GM12873 (cell line): ENCODE data around the gene GNG4.

Experiments
- CTCF ChIP-seq: IDR thresholded peaks from 2 replicates; pipeline ENCODE4 v1.5.1; 2012; ENCODE audit warnings: low read depth, mild to moderate bottlenecking, moderate library complexity, low read length, control low read depth; ENCODE audit not compliant: insufficient read depth; ENCODE audit errors: missing control alignments

GNG4 gene

GRCh38 chr1:235632506-235633401, 16.8 kb downstream of the GNG4 start:
- no peak for TF ChIP-seq CTCF

DNA sequence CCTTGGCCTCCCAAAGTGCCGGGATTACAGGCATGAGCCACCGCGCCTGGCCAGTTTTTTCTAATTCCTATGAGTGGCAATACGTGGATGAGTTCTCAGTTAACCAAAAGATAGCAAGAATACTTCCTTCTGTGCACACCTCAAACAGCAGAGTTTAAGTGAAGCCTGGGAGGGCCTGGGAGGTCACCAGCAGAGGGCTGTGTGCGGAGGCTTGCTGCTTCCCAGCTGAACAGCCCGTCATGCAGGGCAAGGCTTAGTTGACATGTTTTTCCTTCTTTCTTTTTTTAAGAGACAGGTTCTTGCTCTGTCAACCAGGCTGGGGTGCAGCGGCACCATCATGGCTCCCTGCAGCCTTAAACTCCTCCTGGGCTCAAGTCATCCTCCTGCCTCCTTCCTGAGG, 17.8 kb downstream of the GNG4 start:
- TF ChIP-seq CTCF = no peak

- TF ChIP-seq CTCF = no peak
These were observed 21.1 kb downstream of the GNG4 start for GRCh38 chr1:235628316-235629005.

DNA sequence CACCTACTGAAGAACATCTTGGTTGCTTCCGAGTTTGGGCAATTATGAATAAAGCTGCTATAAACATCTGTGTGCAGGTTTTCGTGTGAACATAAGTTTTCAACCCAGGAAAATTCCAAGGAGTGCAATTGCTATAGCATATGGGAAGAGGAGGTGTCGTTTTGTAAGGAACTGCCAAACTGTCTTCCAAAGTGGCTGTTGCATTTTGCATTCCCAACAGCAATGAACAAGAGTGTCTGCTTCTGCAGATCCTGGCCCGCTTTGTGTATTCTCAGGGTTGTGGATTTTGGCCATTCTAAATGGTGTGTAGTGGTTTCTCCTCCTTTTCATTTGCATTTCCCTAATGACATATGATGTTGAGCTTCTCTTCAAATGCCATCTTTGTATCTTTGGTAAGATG, 23.8 kb downstream of the GNG4 start:
- TF ChIP-seq CTCF = no peak

GRCh38 chr1:235625340-235625739, 24.2 kb downstream of the GNG4 start:
- TF ChIP-seq CTCF = no peak

GRCh38 chr1:235624721-235625333, 24.8 kb downstream of the GNG4 start:
- no peak for TF ChIP-seq CTCF
